Measurements from ENCODE around the gene NDUFAF5.
"Not testable (repeated sequence)": the region's sequence is repeated elsewhere in the genome, so short reads cannot be mapped to it uniquely, and the experiment has no call there.

- not testable (repeated sequence) for TF ChIP-seq POLR2A, SPI1, POU2F2 (IDR thresholded peaks at IDR 0.05; ENCODE audit: low read depth, low read length)
These were observed 24.3 kb upstream of the NDUFAF5 start for GRCh38 chr20:13760451-13760946.

Measured in GM12891 (cell line).